HG02970 (cell line): Measurements from ENCODE around the gene RRP7A.
"Not testable (repeated sequence)": the region's sequence is repeated elsewhere in the genome, so short reads cannot be mapped to it uniquely, and the experiment has no call there.

ENCODE experiments used
- ATAC-seq: cut with Tn5 transposase; IDR thresholded peaks from one replicate; pipeline ENCODE4 v1.9.1; 2021; ENCODE audit warnings: mild to moderate bottlenecking, moderate library complexity, moderate number of reproducible peaks; ENCODE audit not compliant: unreplicated experiment, low FRiP score

The RRP7A gene

GRCh38 chr22:42536634-42537033 is 17.0 kb upstream of the RRP7A start:
- ATAC-seq, result not testable (repeated sequence)

- ATAC-seq, result no peak
These were observed 16.6 kb upstream of the RRP7A start for GRCh38 chr22:42536166-42536565.

- not testable (repeated sequence) for ATAC-seq
These were observed 15.6 kb upstream of the RRP7A start for GRCh38 chr22:42535082-42535731.

- ATAC-seq, result no peak
These were observed 14.0 kb upstream of the RRP7A start for GRCh38 chr22:42533638-42533977.

- not testable (repeated sequence) for ATAC-seq
These were observed 11.9 kb upstream of the RRP7A start for GRCh38 chr22:42531401-42532084.

- ATAC-seq, result not testable (repeated sequence)
These were observed 9.8 kb upstream of the RRP7A start for GRCh38 chr22:42529435-42529834.

GRCh38 chr22:42528591-42529307 is 9.2 kb upstream of the RRP7A start:
- ATAC-seq, result no peak

GRCh38 chr22:42522546-42522945 is 3.0 kb upstream of the RRP7A start:
- ATAC-seq, result no peak

GRCh38 chr22:42521228-42521546 is 1.6 kb upstream of the RRP7A start:
- no peak for ATAC-seq

- ATAC-seq, result not testable (repeated sequence)
These were observed 715 bp downstream of the RRP7A start for GRCh38 chr22:42518638-42519524.

- ATAC-seq, result not testable (repeated sequence)
These were observed 2.5 kb downstream of the RRP7A start for GRCh38 chr22:42517103-42517502.

- no peak for ATAC-seq
These were observed 3.7 kb downstream of the RRP7A start for GRCh38 chr22:42515896-42516295.

GRCh38 chr22:42515304-42515703 is 4.3 kb downstream of the RRP7A start:
- not testable (repeated sequence) for ATAC-seq

GRCh38 chr22:42514331-42514730 is 5.3 kb downstream of the RRP7A start:
- not testable (repeated sequence) for ATAC-seq

- ATAC-seq, result not testable (repeated sequence)
These were observed 7.2 kb downstream of the RRP7A start for GRCh38 chr22:42512273-42512990.

- no peak for ATAC-seq
These were observed 8.2 kb downstream of the RRP7A start for GRCh38 chr22:42511401-42511891.

- no peak for ATAC-seq
These were observed 10.0 kb downstream of the RRP7A start for GRCh38 chr22:42509548-42509947.

GRCh38 chr22:42508975-42509364 is 10.6 kb downstream of the RRP7A start:
- not testable (repeated sequence) for ATAC-seq

- ATAC-seq, result not testable (repeated sequence)
These were observed 11.1 kb downstream of the RRP7A start for GRCh38 chr22:42508327-42508974.
